Measurements from ENCODE around the gene TMUB1.

Gene TMUB1

GRCh38 chr7:151088019-151088855 lies 4.9 kb upstream of the TMUB1 start:
- Histone ChIP-seq H3K4me2 (ENCODE audit: low read depth, low read length, poor library complexity, severe bottlenecking) (peak overlapping the region; percentile 98), H3K36me3 (ENCODE audit: insufficient read depth, low read length) (no peaks in the 10 kb centered on the region), H2AFZ (ENCODE audit: low read length) (no peak overlapping the region), H3K9me3 (ENCODE audit: insufficient read depth, low read depth, low read length) (no peaks in the 10 kb centered on the region), H3K79me2 (ENCODE audit: insufficient read depth, low read length) (peaks cover 64% of the 10 kb centered on the region), H3K4me3 (ENCODE audit: low read length, poor library complexity, severe bottlenecking) (peak overlapping the region; percentile 94), H3F3A (ENCODE audit: low read depth) (no peaks in the 10 kb centered on the region), H3K9ac (ENCODE audit: low read depth, low read length, poor library complexity, severe bottlenecking) (peak overlapping the region; percentile 89), H4K20me1 (ENCODE audit: insufficient read depth, low read length, poor library complexity, severe bottlenecking) (peaks cover 50% of the 10 kb centered on the region), H3K4me1 (ENCODE audit: insufficient read depth, low read length, poor library complexity, severe bottlenecking) (peaks cover 39% of the 10 kb centered on the region), H3K27me3 (ENCODE audit: insufficient read depth, low read length, poor library complexity, severe bottlenecking) (no peaks in the 10 kb centered on the region), H3K9me2 (replicated peaks; ENCODE audit: low read depth, low read length) (no peaks in the 10 kb centered on the region)
- TF ChIP-seq EZH2phosphoT487 (IDR thresholded peaks at IDR 0.05; ENCODE audit: borderline replicate concordance) (no peak), CTCF (conservative IDR thresholded peaks at IDR 0.05; ENCODE audit: low read length) (no peak)

- Histone ChIP-seq H3K4me3 (ENCODE audit: low read length, poor library complexity, severe bottlenecking) (peak overlapping the region; percentile 94), H3K9me2 (replicated peaks; ENCODE audit: low read depth, low read length) (no peaks in the 10 kb centered on the region), H3K9ac (ENCODE audit: low read depth, low read length, poor library complexity, severe bottlenecking) (peak overlapping the region; percentile 89), H3K36me3 (ENCODE audit: insufficient read depth, low read length) (no peaks in the 10 kb centered on the region), H3K79me2 (ENCODE audit: insufficient read depth, low read length) (peaks cover 64% of the 10 kb centered on the region), H3K4me2 (ENCODE audit: low read depth, low read length, poor library complexity, severe bottlenecking) (peak overlapping the region; percentile 98), H4K20me1 (ENCODE audit: insufficient read depth, low read length, poor library complexity, severe bottlenecking) (peaks cover 43% of the 10 kb centered on the region), H3K4me1 (ENCODE audit: insufficient read depth, low read length, poor library complexity, severe bottlenecking) (peaks cover 39% of the 10 kb centered on the region), H3F3A (ENCODE audit: low read depth) (no peaks in the 10 kb centered on the region), H2AFZ (ENCODE audit: low read length) (peak overlapping the region; percentile 93), H3K27me3 (ENCODE audit: insufficient read depth, low read length, poor library complexity, severe bottlenecking) (no peaks in the 10 kb centered on the region), H3K9me3 (ENCODE audit: insufficient read depth, low read depth, low read length) (no peaks in the 10 kb centered on the region)
- TF ChIP-seq EZH2phosphoT487 (IDR thresholded peaks at IDR 0.05; ENCODE audit: borderline replicate concordance) (no peak), CTCF (conservative IDR thresholded peaks at IDR 0.05; ENCODE audit: low read length) (peak; percentile 42)
These were observed 4.1 kb upstream of the TMUB1 start for GRCh38 chr7:151087245-151088018.

- H2AFZ ChIP-seq (ENCODE audit: low read length) = peak overlapping the region; percentile 93
- H3K9me3 ChIP-seq (ENCODE audit: insufficient read depth, low read depth, low read length) = no peaks in the 10 kb centered on the region
- no peaks in the 10 kb centered on the region for H3F3A ChIP-seq (ENCODE audit: low read depth)
- peaks cover 37% of the 10 kb centered on the region for H4K20me1 ChIP-seq (ENCODE audit: insufficient read depth, low read length, poor library complexity, severe bottlenecking)
- H3K9me2 ChIP-seq (replicated peaks; ENCODE audit: low read depth, low read length) = no peaks in the 10 kb centered on the region
- no peaks in the 10 kb centered on the region for H3K27me3 ChIP-seq (ENCODE audit: insufficient read depth, low read length, poor library complexity, severe bottlenecking)
- peak overlapping the region; percentile 98 for H3K4me2 ChIP-seq (ENCODE audit: low read depth, low read length, poor library complexity, severe bottlenecking)
- peak overlapping the region; percentile 89 for H3K9ac ChIP-seq (ENCODE audit: low read depth, low read length, poor library complexity, severe bottlenecking)
- H3K4me1 ChIP-seq (ENCODE audit: insufficient read depth, low read length, poor library complexity, severe bottlenecking) = peaks cover 44% of the 10 kb centered on the region
- H3K79me2 ChIP-seq (ENCODE audit: insufficient read depth, low read length) = peaks cover 64% of the 10 kb centered on the region
- H3K4me3 ChIP-seq (ENCODE audit: low read length, poor library complexity, severe bottlenecking) = peak overlapping the region; percentile 94
- no peaks in the 10 kb centered on the region for H3K36me3 ChIP-seq (ENCODE audit: insufficient read depth, low read length)
- TF ChIP-seq CTCF (conservative IDR thresholded peaks at IDR 0.05; ENCODE audit: low read length) (no peak), EZH2phosphoT487 (IDR thresholded peaks at IDR 0.05; ENCODE audit: borderline replicate concordance) (no peak)
These were observed 3.5 kb upstream of the TMUB1 start for GRCh38 chr7:151086802-151087244.
